Activated CD4-positive, alpha-beta memory T cell treated with anti-CD3 and anti-CD28 coated beads for 36 hours (primary cell): ENCODE results near the gene ATP13A4. TPM values are rescaled to one million over a fixed set of nuclear protein-coding genes. Genes with fewer than 3 reads are reported as not detected.

Source experiments
- CTCF ChIA-PET: fragments of 350-600 bp; sonication (Branson Sonifier 250); formaldehyde crosslinking; loops from one replicate; lab custom pipeline; 2021; ENCODE audit warnings: antibody characterized with exemption, inconsistent platforms; lab: Charles Lee
- POLR2A ChIA-PET: fragments of 350-600 bp; sonication (Branson Sonifier 250); formaldehyde crosslinking; loops from one replicate; lab custom pipeline; 2021; ENCODE audit warnings: antibody characterized with exemption; lab: Charles Lee
- DNase-seq: peaks from one replicate; pipeline ENCODE4 v3.0.0-alpha.2; 2020
- H3K27ac Mint-ChIP-seq: one replicate; pipeline ENCODE4 v1.8.0; 2021; ENCODE audit warnings: mixed read lengths
- H3K27me3 Mint-ChIP-seq: one replicate; pipeline ENCODE4 v1.8.0; 2021; ENCODE audit warnings: mixed read lengths
- H3K36me3 Mint-ChIP-seq: one replicate; pipeline ENCODE4 v1.8.0; 2021; ENCODE audit warnings: mixed read lengths
- H3K4me1 Mint-ChIP-seq: one replicate; pipeline ENCODE4 v1.8.0; 2021; ENCODE audit warnings: low read depth, mixed read lengths
- H3K4me3 Mint-ChIP-seq: one replicate; pipeline ENCODE4 v1.8.0; 2021; ENCODE audit warnings: mild to moderate bottlenecking, mixed read lengths
- H3K9me3 Mint-ChIP-seq: one replicate; pipeline ENCODE4 v1.8.0; 2021; ENCODE audit warnings: mixed read lengths
- intact Hi-C: fragments of 100-400 bp; cut with micrococcal nuclease; formaldehyde crosslinking; loops from one replicate; pipeline ENCODE4 v1.15.1; 2023
- total RNA-seq, 2 experiments: library from RNA; stranded (reverse); gene quantifications; one replicate each; pipeline ENCODE4 v1.2.3, GENCODE V29; 2021

Gene ATP13A4
- 1 to 10 TPM; 2.7 to 3.2 TPM for total RNA-seq

GRCh38 chr3:193554811-193555210 lies at the start of gene ATP13A4:
ATP13A4 (minus strand) TSS chr3:193554895; CDS start chr3:193554799, 96 bp downstream.
- ChIA-PET POLR2A (no interaction called here), CTCF (no interaction called here)
- H3K36me3 Mint-ChIP-seq, result no peaks in the 10 kb centered on the region
- H3K27me3 Mint-ChIP-seq, result no peaks in the 10 kb centered on the region
- H3K27ac Mint-ChIP-seq, result no peak within 1 kb of the TSS
- H3K4me1 Mint-ChIP-seq, result no peaks in the 10 kb centered on the region
- intact Hi-C loops, result no loop called here
- no peak within 1 kb of the TSS for H3K4me3 Mint-ChIP-seq
- no peak for DNase-seq
- no peaks in the 10 kb centered on the region for H3K9me3 Mint-ChIP-seq

DNA sequence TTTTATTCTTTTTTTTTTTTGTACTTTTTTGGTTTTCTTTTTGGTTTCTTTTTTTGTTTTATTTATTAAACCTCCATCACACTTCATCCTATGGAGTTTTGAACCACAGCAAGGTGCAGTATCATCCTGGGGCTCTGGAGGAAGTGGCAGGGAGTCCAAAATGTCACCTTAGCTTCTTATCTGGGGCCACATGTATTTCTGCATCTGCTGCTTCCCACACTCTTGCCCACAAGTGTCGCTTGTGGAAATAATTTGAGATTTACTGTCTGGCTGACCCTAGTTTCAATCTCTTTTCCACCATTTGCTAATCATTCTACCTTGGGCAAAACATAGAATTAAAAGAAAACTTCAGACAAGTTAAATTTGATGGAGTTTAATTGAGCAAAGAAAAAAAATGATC lies 44.7 kb upstream of the ATP13A4 start:
- intact Hi-C loops, result no loop called here
- CTCF ChIA-PET, result no interaction called here
- Mint-ChIP-seq H3K9me3 (no peaks in the 10 kb centered on the region), H3K4me1 (peaks cover 58% of the 10 kb centered on the region), H3K27ac (no peak overlapping the region), H3K4me3 (no peak overlapping the region), H3K27me3 (no peaks in the 10 kb centered on the region), H3K36me3 (peaks cover 11% of the 10 kb centered on the region)
- POLR2A ChIA-PET, result no interaction called here
- DNase-seq, result no peak

- ChIA-PET POLR2A (interaction anchor here (1.1 kb wide), 1 partner anchor 404 kb away, joined by 4 read pairs; no protein-coding TSS in a partner anchor), CTCF (interaction anchor here (0.9 kb wide), 1 partner anchor 67 kb away, joined by 3 read pairs; no protein-coding TSS in a partner anchor)
- DNase-seq, result no peak
- no peaks in the 10 kb centered on the region for H3K9me3 Mint-ChIP-seq
- no peaks in the 10 kb centered on the region for H3K27me3 Mint-ChIP-seq
- H3K4me3 Mint-ChIP-seq, result no peak overlapping the region
- H3K27ac Mint-ChIP-seq, result no peak overlapping the region
- H3K36me3 Mint-ChIP-seq, result peaks cover 14% of the 10 kb centered on the region
- intact Hi-C loops, result no loop called here
- peaks cover 64% of the 10 kb centered on the region for H3K4me1 Mint-ChIP-seq
Measured at GRCh38 chr3:193598202-193598601, 43.5 kb upstream of the ATP13A4 start.

- Mint-ChIP-seq H3K4me1 (peaks cover 63% of the 10 kb centered on the region), H3K36me3 (peaks cover 14% of the 10 kb centered on the region), H3K27me3 (no peaks in the 10 kb centered on the region), H3K27ac (no peak overlapping the region), H3K9me3 (no peaks in the 10 kb centered on the region), H3K4me3 (no peak overlapping the region)
- DNase-seq, result no peak
- ChIA-PET POLR2A (no interaction called here), CTCF (no interaction called here)
- intact Hi-C loops, result no loop called here
Measured at GRCh38 chr3:193595939-193596487, 41.3 kb upstream of the ATP13A4 start.

DNA sequence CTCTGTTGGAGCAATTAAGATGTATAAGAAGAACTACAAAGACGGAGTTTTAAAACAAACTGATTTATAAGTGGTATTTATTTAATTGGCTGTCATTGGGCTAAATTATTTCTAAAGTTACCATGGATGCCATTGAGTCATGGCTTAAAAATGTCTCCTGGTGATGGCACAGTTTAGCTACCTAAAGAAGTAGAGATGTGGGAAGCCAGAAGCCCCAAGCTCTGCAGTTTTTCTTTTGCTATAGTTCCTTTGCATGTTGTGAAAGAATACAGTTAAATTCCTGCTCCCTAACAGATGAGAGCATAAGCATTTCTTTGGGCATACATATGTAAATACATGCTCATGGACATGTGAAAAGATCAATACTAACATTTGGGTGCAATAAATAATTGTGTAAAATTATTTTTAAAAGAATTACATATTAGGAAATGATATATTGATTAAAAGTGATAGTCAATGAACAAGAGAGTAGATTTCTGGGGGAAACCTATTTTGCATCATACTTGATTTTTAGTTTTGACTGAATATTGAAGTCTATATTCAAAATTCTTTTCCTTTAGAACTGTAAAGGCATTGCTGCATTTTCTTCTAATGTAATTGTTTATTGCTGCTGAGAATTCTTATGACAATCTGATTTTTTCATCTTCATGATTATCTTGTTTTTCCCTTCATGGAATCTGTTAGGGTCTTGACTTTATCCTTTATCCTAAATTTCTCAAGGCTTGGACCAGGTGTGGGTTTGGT lies 40.4 kb upstream of the ATP13A4 start:
- intact Hi-C loops, result loop anchor here (5.0 kb wide), 1 partner anchor 698 kb away; no protein-coding TSS in a partner anchor
- H3K27ac Mint-ChIP-seq, result no peak overlapping the region
- peaks cover 57% of the 10 kb centered on the region for H3K4me1 Mint-ChIP-seq
- no peak for DNase-seq
- H3K4me3 Mint-ChIP-seq, result peak overlapping the region; percentile 93
- ChIA-PET POLR2A (no interaction called here), CTCF (no interaction called here)
- H3K27me3 Mint-ChIP-seq, result no peaks in the 10 kb centered on the region
- no peaks in the 10 kb centered on the region for H3K9me3 Mint-ChIP-seq
- peaks cover 14% of the 10 kb centered on the region for H3K36me3 Mint-ChIP-seq

DNA sequence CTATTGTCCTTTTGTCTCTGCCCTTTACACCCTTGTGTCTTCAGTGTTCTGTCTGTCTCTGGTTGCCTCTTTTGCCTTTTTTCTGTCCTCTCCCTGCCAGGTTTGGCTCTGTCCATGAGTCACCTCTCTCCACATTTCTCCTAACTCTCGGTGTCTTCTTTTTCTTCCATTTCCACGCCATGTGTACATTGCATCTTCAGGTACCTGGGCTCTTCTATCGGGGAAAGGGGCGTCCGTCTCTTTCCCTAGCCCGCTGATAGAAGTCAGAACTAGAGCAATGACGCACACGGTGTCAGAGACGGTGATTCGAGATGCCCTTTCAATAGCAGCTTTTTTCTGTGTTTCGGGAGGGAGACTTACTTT lies 39.0 kb upstream of the ATP13A4 start:
- intact Hi-C loops, result loop anchor here (1.0 to 5.0 kb wide), 5 partner anchors 13 to 714 kb away; no protein-coding TSS in a partner anchor
- POLR2A ChIA-PET, result interaction anchor here (0.7 to 1.0 kb wide), 2 partner anchors 10 to 27 kb away, joined by 3 read pairs; no protein-coding TSS in a partner anchor
- H3K4me1 Mint-ChIP-seq, result peaks cover 42% of the 10 kb centered on the region
- no peaks in the 10 kb centered on the region for H3K27me3 Mint-ChIP-seq
- CTCF ChIA-PET, result interaction anchor here (0.8 kb wide), 1 partner anchor 10 kb away, joined by 4 read pairs; no protein-coding TSS in a partner anchor
- H3K4me3 Mint-ChIP-seq, result peak overlapping the region; percentile 93
- H3K36me3 Mint-ChIP-seq, result peaks cover 14% of the 10 kb centered on the region
- no peaks in the 10 kb centered on the region for H3K9me3 Mint-ChIP-seq
- peak overlapping the region; percentile 97 for H3K27ac Mint-ChIP-seq
- peak; percentile 73 for DNase-seq

GRCh38 chr3:193592841-193593667 lies 38.4 kb upstream of the ATP13A4 start, which contains the start of gene OPA1:
OPA1 (plus strand) TSS chr3:193593208; CDS start chr3:193593378, 170 bp downstream.
- Mint-ChIP-seq H3K4me3 (peak within 1 kb of the TSS; percentile 93), H3K4me1 (peaks cover 36% of the 10 kb centered on the region), H3K27ac (peak within 1 kb of the TSS; percentile 97), H3K27me3 (no peaks in the 10 kb centered on the region), H3K9me3 (no peaks in the 10 kb centered on the region), H3K36me3 (peaks cover 14% of the 10 kb centered on the region)
- POLR2A ChIA-PET, result interaction anchor here (1.0 kb wide), 1 partner anchor 10 kb away, joined by 3 read pairs; no protein-coding TSS in a partner anchor
- DNase-seq, result peak; percentile 96
- intact Hi-C loops, result loop anchor here (1.0 to 5.0 kb wide), 5 partner anchors 14 to 714 kb away; no protein-coding TSS in a partner anchor
- CTCF ChIA-PET, result interaction anchor here (0.8 kb wide), 1 partner anchor 10 kb away, joined by 4 read pairs; no protein-coding TSS in a partner anchor

- peaks cover 4% of the 10 kb centered on the region for H3K36me3 Mint-ChIP-seq
- DNase-seq, result no peak
- intact Hi-C loops, result loop anchor here (5.0 kb wide), 1 partner anchor 693 kb away; no protein-coding TSS in a partner anchor
- H3K27me3 Mint-ChIP-seq, result no peaks in the 10 kb centered on the region
- no peaks in the 10 kb centered on the region for H3K9me3 Mint-ChIP-seq
- ChIA-PET POLR2A (interaction anchor here (0.5 kb wide), 1 partner anchor 25 kb away, joined by 3 read pairs; no protein-coding TSS in a partner anchor), CTCF (no interaction called here)
- H3K4me3 Mint-ChIP-seq, result no peak overlapping the region
- H3K27ac Mint-ChIP-seq, result no peak overlapping the region
- peaks cover 18% of the 10 kb centered on the region for H3K4me1 Mint-ChIP-seq
Measured at GRCh38 chr3:193590088-193590856, 35.6 kb upstream of the ATP13A4 start.

GRCh38 chr3:193589616-193590015 lies 34.9 kb upstream of the ATP13A4 start:
- H3K36me3 Mint-ChIP-seq, result peaks cover 4% of the 10 kb centered on the region
- ChIA-PET POLR2A (interaction anchor here (0.5 kb wide), 1 partner anchor 25 kb away, joined by 3 read pairs; no protein-coding TSS in a partner anchor), CTCF (no interaction called here)
- H3K4me3 Mint-ChIP-seq, result no peak overlapping the region
- intact Hi-C loops, result loop anchor here (5.0 kb wide), 1 partner anchor 692 kb away; no protein-coding TSS in a partner anchor
- no peak for DNase-seq
- no peaks in the 10 kb centered on the region for H3K9me3 Mint-ChIP-seq
- peaks cover 13% of the 10 kb centered on the region for H3K4me1 Mint-ChIP-seq
- H3K27me3 Mint-ChIP-seq, result no peaks in the 10 kb centered on the region
- H3K27ac Mint-ChIP-seq, result no peak overlapping the region

DNA sequence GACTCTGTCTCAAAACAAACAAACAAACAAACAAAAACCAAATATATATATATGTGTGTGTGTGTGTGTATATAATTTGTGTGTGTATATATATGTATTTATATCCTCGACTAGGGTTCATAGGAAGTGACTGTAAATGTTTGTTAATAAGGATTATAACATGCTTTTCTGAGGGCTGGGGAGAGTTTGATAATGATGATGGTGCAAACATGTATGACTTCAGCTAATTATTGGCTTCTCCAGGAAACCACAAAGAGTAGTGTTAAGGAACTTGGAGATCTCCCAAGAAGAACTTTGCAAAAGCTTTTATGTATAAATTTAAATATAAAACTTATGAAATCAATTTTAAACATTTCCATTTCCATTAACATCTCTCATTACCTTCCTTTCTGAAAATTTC lies 34.4 kb upstream of the ATP13A4 start:
- DNase-seq, result no peak
- H3K36me3 Mint-ChIP-seq, result peaks cover 4% of the 10 kb centered on the region
- H3K4me1 Mint-ChIP-seq, result peaks cover 9% of the 10 kb centered on the region
- POLR2A ChIA-PET, result no interaction called here
- CTCF ChIA-PET, result no interaction called here
- intact Hi-C loops, result no loop called here
- H3K27ac Mint-ChIP-seq, result no peak overlapping the region
- no peak overlapping the region for H3K4me3 Mint-ChIP-seq
- no peaks in the 10 kb centered on the region for H3K27me3 Mint-ChIP-seq
- H3K9me3 Mint-ChIP-seq, result no peaks in the 10 kb centered on the region

- Mint-ChIP-seq H3K4me3 (no peak overlapping the region), H3K36me3 (no peaks in the 10 kb centered on the region), H3K27me3 (no peaks in the 10 kb centered on the region), H3K4me1 (no peaks in the 10 kb centered on the region), H3K27ac (no peak overlapping the region), H3K9me3 (no peaks in the 10 kb centered on the region)
- ChIA-PET POLR2A (no interaction called here), CTCF (no interaction called here)
- intact Hi-C loops, result no loop called here
- no peak for DNase-seq
Measured at GRCh38 chr3:193586526-193586925, 31.8 kb upstream of the ATP13A4 start.
